MM.1S (cell line): ENCODE results near the gene ENKUR.

Source experiments
- DNase-seq: peaks from one replicate; pipeline ENCODE4 v3.0.0-alpha.2; 2015
- H2AFZ ChIP-seq: fragments of 300-600 bp; sonication (generic); 2 replicates; pipeline ENCODE4 v1.6.0; 2016; ENCODE audit warnings: antibody characterized with exemption, low read length
- H3F3A ChIP-seq: fragments of 300-600 bp; sonication (generic); 2 replicates; pipeline ENCODE4 v1.6.1; 2016; ENCODE audit warnings: mild to moderate bottlenecking, antibody characterized with exemption, low read length, moderate library complexity, mixed read lengths; ENCODE audit not compliant: insufficient read depth
- H3K27ac ChIP-seq: fragments of 300-600 bp; sonication (generic); 2 replicates; pipeline ENCODE4 v1.5.1; 2016; ENCODE audit warnings: mild to moderate bottlenecking, low read length
- H3K27me3 ChIP-seq: fragments of 300-600 bp; sonication (generic); replicated peaks from 2 replicates; pipeline ENCODE4 v1.6.0; 2016; ENCODE audit warnings: low read length; ENCODE audit not compliant: insufficient read depth
- H3K36me3 ChIP-seq: fragments of 300-600 bp; sonication (generic); replicated peaks from 2 replicates; pipeline ENCODE4 v1.6.1; 2016; ENCODE audit warnings: mild to moderate bottlenecking, low read length, mixed read lengths; ENCODE audit not compliant: insufficient read depth
- H3K4me1 ChIP-seq: fragments of 300-600 bp; sonication (generic); 2 replicates; pipeline ENCODE4 v1.6.1; 2016; ENCODE audit warnings: low read length, mixed read lengths
- H3K4me2 ChIP-seq: fragments of 300-600 bp; sonication (generic); 2 replicates; pipeline ENCODE4 v1.6.0; 2016; ENCODE audit warnings: low read depth, low read length
- H3K4me3 ChIP-seq: fragments of 300-600 bp; sonication (generic); 2 replicates; pipeline ENCODE4 v1.5.1; 2016; ENCODE audit warnings: low read length, mixed read lengths
- H3K79me2 ChIP-seq: fragments of 300-600 bp; sonication (generic); 2 replicates; pipeline ENCODE4 v1.6.1; 2016; ENCODE audit warnings: mixed run types, low read length, mixed read lengths
- H3K9ac ChIP-seq: fragments of 300-600 bp; sonication (generic); 2 replicates; pipeline ENCODE4 v1.6.1; 2016; ENCODE audit warnings: low read length, mixed read lengths
- H3K9me2 ChIP-seq: fragments of 300-600 bp; sonication (generic); replicated peaks from 2 replicates; pipeline ENCODE4 v1.6.1; 2016; ENCODE audit warnings: mild to moderate bottlenecking, low read length, mixed read lengths; ENCODE audit not compliant: insufficient read depth
- H3K9me3 ChIP-seq: fragments of 300-600 bp; sonication (generic); replicated peaks from 2 replicates; pipeline ENCODE4 v1.6.1; 2016; ENCODE audit warnings: mild to moderate bottlenecking, low read length, mixed read lengths; ENCODE audit not compliant: insufficient read depth
- H4K20me1 ChIP-seq: fragments of 300-600 bp; sonication (generic); 2 replicates; pipeline ENCODE4 v1.6.1; 2016; ENCODE audit warnings: mild to moderate bottlenecking, low read length, moderate library complexity, mixed read lengths; ENCODE audit not compliant: insufficient read depth
- EZH2 ChIP-seq: fragments of 300-600 bp; sonication (generic); optimal IDR thresholded peaks from 2 replicates; pipeline ENCODE3; 2017; ENCODE audit warnings: low read depth, mild to moderate bottlenecking, antibody characterized with exemption, low read length, mixed read lengths
- EZH2phosphoT487 ChIP-seq: fragments of 300-600 bp; sonication (generic); IDR thresholded peaks from 2 replicates; pipeline ENCODE4 v1.6.1; 2018; ENCODE audit warnings: antibody characterized with exemption, low read length
- TF ChIP-seq, protein P1 (sequence below): fragments of 300-600 bp; sonication (generic); IDR thresholded peaks from 2 replicates; pipeline ENCODE4 v1.5.1; 2016; ENCODE audit warnings: antibody characterized with exemption, low read length, mixed read lengths

ENKUR gene

DNA sequence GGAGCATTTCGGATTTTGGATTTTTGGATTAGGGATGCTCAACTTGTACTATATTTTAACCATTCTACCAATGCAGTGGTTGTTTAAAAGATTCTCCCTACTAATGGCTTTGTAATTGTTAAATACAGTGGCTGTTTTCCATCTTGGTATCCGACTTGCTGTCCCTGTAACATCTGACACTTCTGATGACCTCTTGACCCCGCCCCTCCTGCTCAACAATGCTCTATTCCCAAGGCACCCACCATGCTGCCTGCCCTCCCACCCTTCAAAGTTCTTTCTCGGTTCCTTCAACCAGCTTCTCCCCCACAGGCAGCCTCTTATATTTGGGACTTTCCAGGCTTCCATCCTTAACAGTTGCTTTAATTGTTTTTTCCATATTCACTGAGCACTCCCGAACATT, 65.5 kb downstream of the ENKUR start:
- no peak overlapping the region for H3K27ac ChIP-seq
- no peaks in the 10 kb centered on the region for H3K79me2 ChIP-seq
- H3K9me3 ChIP-seq = no peaks in the 10 kb centered on the region
- no peaks in the 10 kb centered on the region for H3K9me2 ChIP-seq
- no peak for DNase-seq
- H3K4me1 ChIP-seq = no peaks in the 10 kb centered on the region
- H4K20me1 ChIP-seq = no peaks in the 10 kb centered on the region
- H3K9ac ChIP-seq = no peak overlapping the region
- H3F3A ChIP-seq = no peaks in the 10 kb centered on the region
- H3K36me3 ChIP-seq = no peaks in the 10 kb centered on the region
- TF ChIP-seq, protein P1, sequence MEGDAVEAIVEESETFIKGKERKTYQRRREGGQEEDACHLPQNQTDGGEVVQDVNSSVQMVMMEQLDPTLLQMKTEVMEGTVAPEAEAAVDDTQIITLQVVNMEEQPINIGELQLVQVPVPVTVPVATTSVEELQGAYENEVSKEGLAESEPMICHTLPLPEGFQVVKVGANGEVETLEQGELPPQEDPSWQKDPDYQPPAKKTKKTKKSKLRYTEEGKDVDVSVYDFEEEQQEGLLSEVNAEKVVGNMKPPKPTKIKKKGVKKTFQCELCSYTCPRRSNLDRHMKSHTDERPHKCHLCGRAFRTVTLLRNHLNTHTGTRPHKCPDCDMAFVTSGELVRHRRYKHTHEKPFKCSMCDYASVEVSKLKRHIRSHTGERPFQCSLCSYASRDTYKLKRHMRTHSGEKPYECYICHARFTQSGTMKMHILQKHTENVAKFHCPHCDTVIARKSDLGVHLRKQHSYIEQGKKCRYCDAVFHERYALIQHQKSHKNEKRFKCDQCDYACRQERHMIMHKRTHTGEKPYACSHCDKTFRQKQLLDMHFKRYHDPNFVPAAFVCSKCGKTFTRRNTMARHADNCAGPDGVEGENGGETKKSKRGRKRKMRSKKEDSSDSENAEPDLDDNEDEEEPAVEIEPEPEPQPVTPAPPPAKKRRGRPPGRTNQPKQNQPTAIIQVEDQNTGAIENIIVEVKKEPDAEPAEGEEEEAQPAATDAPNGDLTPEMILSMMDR = no peak
- no peak for TF ChIP-seq EZH2
- TF ChIP-seq EZH2phosphoT487 = no peak
- no peak overlapping the region for H3K4me3 ChIP-seq
- H3K27me3 ChIP-seq = no peaks in the 10 kb centered on the region
- H2AFZ ChIP-seq = no peak overlapping the region
- H3K4me2 ChIP-seq = no peak overlapping the region

DNA sequence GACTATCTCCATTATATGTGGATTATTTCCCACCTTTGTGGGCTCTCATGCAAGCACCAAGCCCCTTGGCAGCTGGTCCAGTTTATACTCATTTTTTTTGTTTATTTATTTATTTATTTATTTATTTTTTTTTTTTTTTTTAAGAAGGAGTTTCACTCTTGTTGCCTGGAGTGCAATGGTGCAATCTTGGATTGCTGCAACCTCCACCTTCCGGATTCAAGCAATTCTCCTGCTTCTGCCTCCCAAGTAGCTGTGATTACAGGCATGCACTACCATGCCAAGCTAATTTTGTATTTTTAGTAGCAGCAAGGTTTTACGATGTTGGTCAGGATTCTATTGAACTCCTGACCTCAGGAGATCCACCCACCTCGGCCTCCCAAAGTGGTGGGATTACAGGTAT, 66.3 kb downstream of the ENKUR start:
- Histone ChIP-seq H3K79me2 (no peaks in the 10 kb centered on the region), H3K36me3 (no peaks in the 10 kb centered on the region), H3K9me3 (no peaks in the 10 kb centered on the region), H3K4me2 (no peak overlapping the region), H3K9ac (no peak overlapping the region), H3K27ac (no peak overlapping the region), H3K4me1 (no peaks in the 10 kb centered on the region), H2AFZ (no peak overlapping the region), H4K20me1 (no peaks in the 10 kb centered on the region), H3F3A (no peaks in the 10 kb centered on the region), H3K4me3 (no peak overlapping the region), H3K9me2 (no peaks in the 10 kb centered on the region), H3K27me3 (no peaks in the 10 kb centered on the region)
- DNase-seq = no peak
- TF ChIP-seq EZH2 = no peak
- no peak for TF ChIP-seq EZH2phosphoT487
- TF ChIP-seq, protein P1 = no peak

DNA sequence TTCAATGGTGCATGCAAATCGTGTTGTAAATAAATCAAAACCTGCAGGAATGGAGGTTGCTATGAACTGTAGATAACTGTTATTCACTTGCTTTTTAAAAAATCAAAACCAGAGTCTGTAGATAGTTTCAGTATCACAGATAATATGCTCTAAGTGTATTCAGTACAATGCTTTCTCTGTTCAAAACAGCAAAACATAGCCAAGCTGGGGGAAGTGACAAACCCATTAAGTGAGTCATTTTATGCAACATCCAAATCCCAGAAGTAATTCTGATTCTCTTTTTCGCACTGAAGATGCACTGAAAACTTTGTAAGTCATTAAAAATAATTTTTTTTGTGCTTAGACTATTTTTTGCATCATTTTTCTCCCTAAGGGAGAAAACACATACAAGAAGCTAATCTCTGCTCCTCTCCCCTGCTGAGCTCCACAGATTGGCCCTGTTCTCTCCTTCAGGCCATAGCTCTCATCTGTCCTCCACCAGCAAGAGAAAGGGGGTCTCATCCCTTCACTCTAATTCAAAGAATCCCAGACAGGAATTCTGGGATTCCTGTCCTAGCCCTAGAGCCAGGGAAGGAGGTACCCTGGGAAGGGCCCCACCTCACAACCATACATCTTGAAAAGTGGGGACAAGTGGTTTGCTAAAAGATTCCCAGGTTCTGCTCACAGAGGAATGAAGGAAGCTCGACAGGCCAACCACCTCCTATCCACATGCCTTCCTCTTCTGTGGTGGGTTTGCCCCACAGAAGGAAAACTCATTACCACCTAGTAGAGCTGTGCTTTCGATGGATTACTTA, 68.5 kb downstream of the ENKUR start:
- Histone ChIP-seq H3K36me3 (no peaks in the 10 kb centered on the region), H3K27ac (no peak overlapping the region), H3K79me2 (no peaks in the 10 kb centered on the region), H4K20me1 (no peaks in the 10 kb centered on the region), H3K9me3 (no peaks in the 10 kb centered on the region), H3K4me3 (no peak overlapping the region), H3F3A (no peaks in the 10 kb centered on the region), H3K9me2 (no peaks in the 10 kb centered on the region), H3K4me1 (no peaks in the 10 kb centered on the region), H3K9ac (no peak overlapping the region), H3K27me3 (no peaks in the 10 kb centered on the region), H3K4me2 (no peak overlapping the region), H2AFZ (no peak overlapping the region)
- DNase-seq = no peak
- TF ChIP-seq EZH2phosphoT487 (no peak), EZH2 (no peak)
- TF ChIP-seq, protein P1 = no peak
